ENCODE data around the gene ZNF791.

DNA sequence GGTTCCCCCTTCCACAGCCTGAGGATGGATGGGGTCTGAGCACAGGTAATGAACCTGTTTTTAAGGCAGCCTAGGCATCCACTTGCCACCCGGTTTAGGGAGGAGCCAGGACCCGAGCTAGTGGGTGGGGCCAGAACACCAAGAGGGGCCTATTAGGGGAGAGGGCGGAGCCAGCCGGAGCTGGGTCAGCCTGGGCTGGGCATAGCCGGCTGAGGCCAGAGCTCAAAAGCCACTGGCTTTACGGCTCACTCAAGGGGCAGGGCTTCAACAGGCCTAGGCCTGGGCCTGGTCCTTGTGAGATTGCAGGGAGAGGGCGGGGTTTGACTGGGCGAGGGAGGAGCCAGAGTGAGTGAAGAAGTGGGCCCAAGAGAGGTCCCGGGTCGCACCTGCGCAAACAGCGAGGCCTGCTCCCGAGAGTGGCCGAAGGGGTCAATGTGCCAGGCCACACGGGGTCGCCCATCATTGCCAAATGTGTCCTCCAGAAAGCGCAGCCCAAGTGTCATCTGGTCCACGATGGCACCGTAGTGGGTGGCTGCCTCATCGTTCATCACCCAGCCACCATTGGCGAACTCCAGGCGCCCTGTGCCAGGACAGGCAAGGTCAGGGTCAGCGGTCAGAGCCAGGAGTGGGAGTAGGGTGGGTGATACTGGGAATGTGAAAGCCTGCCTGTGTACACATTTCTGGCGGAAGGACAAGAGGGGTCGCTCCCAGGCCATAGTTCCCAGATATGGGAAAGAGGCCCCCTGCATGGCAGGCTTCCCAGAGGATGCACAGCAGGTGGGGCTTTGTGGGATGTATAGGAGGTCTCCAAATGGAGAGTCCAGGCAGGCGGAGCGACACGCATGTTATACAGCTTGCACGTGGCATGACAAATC is 53.9 kb downstream of the ZNF791 start:
- no peak for TF ChIP-seq POLR2AphosphoS5 (IDR thresholded peaks at IDR 0.05; ENCODE audit: low read depth)
- TF ChIP-seq, protein P1, sequence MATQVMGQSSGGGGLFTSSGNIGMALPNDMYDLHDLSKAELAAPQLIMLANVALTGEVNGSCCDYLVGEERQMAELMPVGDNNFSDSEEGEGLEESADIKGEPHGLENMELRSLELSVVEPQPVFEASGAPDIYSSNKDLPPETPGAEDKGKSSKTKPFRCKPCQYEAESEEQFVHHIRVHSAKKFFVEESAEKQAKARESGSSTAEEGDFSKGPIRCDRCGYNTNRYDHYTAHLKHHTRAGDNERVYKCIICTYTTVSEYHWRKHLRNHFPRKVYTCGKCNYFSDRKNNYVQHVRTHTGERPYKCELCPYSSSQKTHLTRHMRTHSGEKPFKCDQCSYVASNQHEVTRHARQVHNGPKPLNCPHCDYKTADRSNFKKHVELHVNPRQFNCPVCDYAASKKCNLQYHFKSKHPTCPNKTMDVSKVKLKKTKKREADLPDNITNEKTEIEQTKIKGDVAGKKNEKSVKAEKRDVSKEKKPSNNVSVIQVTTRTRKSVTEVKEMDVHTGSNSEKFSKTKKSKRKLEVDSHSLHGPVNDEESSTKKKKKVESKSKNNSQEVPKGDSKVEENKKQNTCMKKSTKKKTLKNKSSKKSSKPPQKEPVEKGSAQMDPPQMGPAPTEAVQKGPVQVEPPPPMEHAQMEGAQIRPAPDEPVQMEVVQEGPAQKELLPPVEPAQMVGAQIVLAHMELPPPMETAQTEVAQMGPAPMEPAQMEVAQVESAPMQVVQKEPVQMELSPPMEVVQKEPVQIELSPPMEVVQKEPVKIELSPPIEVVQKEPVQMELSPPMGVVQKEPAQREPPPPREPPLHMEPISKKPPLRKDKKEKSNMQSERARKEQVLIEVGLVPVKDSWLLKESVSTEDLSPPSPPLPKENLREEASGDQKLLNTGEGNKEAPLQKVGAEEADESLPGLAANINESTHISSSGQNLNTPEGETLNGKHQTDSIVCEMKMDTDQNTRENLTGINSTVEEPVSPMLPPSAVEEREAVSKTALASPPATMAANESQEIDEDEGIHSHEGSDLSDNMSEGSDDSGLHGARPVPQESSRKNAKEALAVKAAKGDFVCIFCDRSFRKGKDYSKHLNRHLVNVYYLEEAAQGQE (IDR thresholded peaks at IDR 0.05; ENCODE audit: unreplicated experiment) = no peak
- TF ChIP-seq, protein P2, sequence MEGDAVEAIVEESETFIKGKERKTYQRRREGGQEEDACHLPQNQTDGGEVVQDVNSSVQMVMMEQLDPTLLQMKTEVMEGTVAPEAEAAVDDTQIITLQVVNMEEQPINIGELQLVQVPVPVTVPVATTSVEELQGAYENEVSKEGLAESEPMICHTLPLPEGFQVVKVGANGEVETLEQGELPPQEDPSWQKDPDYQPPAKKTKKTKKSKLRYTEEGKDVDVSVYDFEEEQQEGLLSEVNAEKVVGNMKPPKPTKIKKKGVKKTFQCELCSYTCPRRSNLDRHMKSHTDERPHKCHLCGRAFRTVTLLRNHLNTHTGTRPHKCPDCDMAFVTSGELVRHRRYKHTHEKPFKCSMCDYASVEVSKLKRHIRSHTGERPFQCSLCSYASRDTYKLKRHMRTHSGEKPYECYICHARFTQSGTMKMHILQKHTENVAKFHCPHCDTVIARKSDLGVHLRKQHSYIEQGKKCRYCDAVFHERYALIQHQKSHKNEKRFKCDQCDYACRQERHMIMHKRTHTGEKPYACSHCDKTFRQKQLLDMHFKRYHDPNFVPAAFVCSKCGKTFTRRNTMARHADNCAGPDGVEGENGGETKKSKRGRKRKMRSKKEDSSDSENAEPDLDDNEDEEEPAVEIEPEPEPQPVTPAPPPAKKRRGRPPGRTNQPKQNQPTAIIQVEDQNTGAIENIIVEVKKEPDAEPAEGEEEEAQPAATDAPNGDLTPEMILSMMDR (conservative IDR thresholded peaks at IDR 0.05; ENCODE audit: low read depth in 2 of 2) = no peak
- no peak for TF ChIP-seq EZH2 (IDR thresholded peaks at IDR 0.05; ENCODE audit: low read depth, unreplicated experiment)
- TF ChIP-seq EZH2phosphoT487 (IDR thresholded peaks at IDR 0.05; ENCODE audit: unreplicated experiment) = no peak
- no peak for TF ChIP-seq STAT1 (IDR thresholded peaks at IDR 0.05; ENCODE audit: unreplicated experiment)
- TF ChIP-seq CREB1 (CRISPR knock-in tag; IDR thresholded peaks at IDR 0.05; ENCODE audit: low read depth) = no peak
- no peak for TF ChIP-seq JUNB (IDR thresholded peaks at IDR 0.05; ENCODE audit: unreplicated experiment)
- TF ChIP-seq ZNF331 (CRISPR knock-in tag; IDR thresholded peaks at IDR 0.05; ENCODE audit: low read depth) = no peak
- TF ChIP-seq ZNF114 (CRISPR knock-in tag; IDR thresholded peaks at IDR 0.05) = no peak

Data from GM23338 (cell line).